ENCODE data around the gene TNFSF8. TPM values are rescaled to one million over a fixed set of nuclear protein-coding genes. Genes with fewer than 3 reads are reported as not detected.

The TNFSF8 gene
- total and polyA plus RNA-seq, 4 experiments from 2014 or later: 43.2 to 108 (median 64.5) TPM

DNA sequence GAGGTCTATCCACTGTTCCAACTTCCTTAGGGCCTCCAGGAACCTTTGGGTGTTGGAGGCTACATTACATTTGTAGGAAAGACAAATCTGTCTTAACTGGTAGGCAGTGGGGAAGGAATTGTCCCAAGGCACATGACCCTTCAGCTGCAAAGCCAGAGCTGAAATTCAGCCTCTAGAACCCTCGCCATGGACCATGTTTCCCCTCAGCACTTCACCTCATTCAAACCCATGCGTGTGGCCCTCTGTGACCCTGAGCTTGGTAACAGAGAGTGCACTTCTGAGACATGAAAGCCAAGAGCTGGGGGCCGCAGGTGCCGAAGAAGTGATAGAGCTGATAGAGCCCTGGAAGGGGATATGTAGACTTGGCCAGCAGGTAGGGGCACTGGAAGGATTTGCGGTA lies 17.2 kb downstream of the TNFSF8 start:
- Mint-ChIP-seq H3K4me3 (no peak overlapping the region), H3K4me1 (peaks cover 71 to 99% (median 90%) of the 10 kb centered on the region in 4 donors), H3K9me3 (no peaks in the 10 kb centered on the region), H3K27ac (peak overlapping the region in 6 of 7 donors; percentile 20 to 91 (median 80)), H3K27me3 (no peaks in the 10 kb centered on the region), H3K36me3 (peaks cover 62 to 92% of the 10 kb centered on the region in 2 donors)
- Histone ChIP-seq H3K4me3 (ENCODE audit: low read length in 2 of 2) (no peak overlapping the region), H3K36me3 (ENCODE audit: insufficient read depth, low read length) (peaks cover 27% of the 10 kb centered on the region), H3K27ac (ENCODE audit: low read depth, low read length) (no peak overlapping the region), H3K9me3 (ENCODE audit: control insufficient read depth in 1 of 2, low read length in 2 of 2) (no peaks in the 10 kb centered on the region), H3K4me1 (ENCODE audit: insufficient read depth, low read length) (peaks cover 79% of the 10 kb centered on the region), H3K27me3 (ENCODE audit: insufficient read depth, low read length) (no peaks in the 10 kb centered on the region)
- DNase-seq: no peak
- ChIA-PET CTCF (ENCODE audit: partially characterized antibody) (interaction anchor here (1.1 to 6.3 kb wide), 9 partner anchors 9 to 232 kb away, joined by 3 to 66 read pairs (median 5); no protein-coding TSS in a partner anchor), POLR2A (ENCODE audit: partially characterized antibody) (interaction anchor here (0.8 to 10.9 kb wide), 6 partner anchors 10 to 43 kb away, joined by 3 to 150 read pairs (median 4); partner anchors contain the start of gene TNFSF8)
- intact Hi-C loops (cut with micrococcal nuclease): no loop called here

DNA sequence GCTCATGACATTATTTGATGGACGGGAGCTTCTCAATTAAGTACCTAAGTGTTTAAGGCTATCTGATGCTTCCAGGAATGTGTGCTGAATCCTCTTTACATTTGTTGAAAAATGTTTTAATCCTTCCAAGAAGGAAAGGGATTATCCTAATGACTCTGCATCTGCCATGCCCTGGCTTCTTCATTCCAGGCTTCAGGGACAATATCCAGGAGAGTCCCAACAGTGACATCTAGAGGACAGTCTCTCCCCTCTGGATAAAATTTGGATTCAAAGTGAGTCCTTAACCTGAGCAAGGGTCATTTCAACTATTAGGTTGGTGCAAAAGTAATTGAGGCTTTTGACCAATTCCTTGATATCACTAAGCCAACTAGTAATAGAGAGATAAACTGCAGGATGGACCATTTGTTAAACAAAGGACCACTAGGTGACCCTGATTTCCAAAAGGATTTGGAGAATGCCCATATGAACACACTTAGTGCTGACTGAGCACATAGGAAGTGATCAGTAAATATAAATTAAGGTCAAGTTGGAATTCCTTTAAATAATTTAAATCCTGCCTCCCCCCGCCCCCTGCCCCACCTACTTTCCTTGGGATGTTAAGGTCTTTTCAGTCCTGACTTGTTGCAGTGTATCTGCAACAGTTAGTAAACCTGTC lies 19.1 kb downstream of the TNFSF8 start:
- H3K27me3 ChIP-seq (ENCODE audit: insufficient read depth, low read length): no peaks in the 10 kb centered on the region
- no peaks in the 10 kb centered on the region for H3K9me3 ChIP-seq (ENCODE audit: control insufficient read depth in 1 of 2, low read length in 2 of 2)
- Mint-ChIP-seq H3K4me3 (no peak overlapping the region), H3K4me1 (peaks cover 78 to 99% (median 92%) of the 10 kb centered on the region in 4 donors), H3K27me3 (no peaks in the 10 kb centered on the region), H3K9me3 (no peaks in the 10 kb centered on the region), H3K27ac (peak overlapping the region in 5 of 7 donors; percentile 88 to 96 (median 91)), H3K36me3 (peaks cover 54 to 87% of the 10 kb centered on the region in 2 donors)
- H3K36me3 ChIP-seq (ENCODE audit: insufficient read depth, low read length): peaks cover 12% of the 10 kb centered on the region
- CTCF ChIA-PET (ENCODE audit: partially characterized antibody): interaction anchor here (0.7 to 8.7 kb wide), 10 partner anchors 11 to 230 kb away, joined by 3 to 363 read pairs (median 43); partner anchors contain the start of genes TEX48 and TNFSF8
- intact Hi-C loops (cut with micrococcal nuclease): loop anchor here (1.0 kb wide), 1 partner anchor 172 kb away; no protein-coding TSS in a partner anchor
- H3K4me3 ChIP-seq (ENCODE audit: low read length in 2 of 2): no peak overlapping the region
- DNase-seq: no peak
- POLR2A ChIA-PET (ENCODE audit: partially characterized antibody): interaction anchor here (1.0 to 5.5 kb wide), 5 partner anchors 9 to 176 kb away, joined by 3 to 122 read pairs (median 41); partner anchors contain the start of gene TNFSF8
- H3K4me1 ChIP-seq (ENCODE audit: insufficient read depth, low read length): peaks cover 92% of the 10 kb centered on the region
- H3K27ac ChIP-seq (ENCODE audit: low read depth, low read length): no peak overlapping the region

DNA sequence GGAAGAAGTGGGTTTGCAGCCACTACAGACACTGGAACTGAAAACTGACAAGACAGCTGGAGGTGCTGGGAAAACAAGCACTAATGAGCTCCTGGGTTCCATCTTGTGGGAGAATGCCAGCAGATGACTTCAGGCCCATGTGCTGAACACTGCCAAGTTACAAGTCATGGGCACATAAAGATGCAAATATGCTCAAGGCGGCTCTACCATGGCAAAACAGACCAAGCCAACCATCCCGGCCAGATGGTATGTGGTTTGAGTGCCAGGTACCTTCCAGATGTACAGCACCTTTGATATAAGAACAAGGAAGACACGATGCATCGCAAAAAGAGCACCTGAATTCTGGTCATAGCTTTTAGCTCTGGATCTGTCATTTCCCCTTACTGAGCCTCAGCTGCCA lies 19.9 kb downstream of the TNFSF8 start:
- H3K27ac Mint-ChIP-seq: peak overlapping the region in 6 of 7 donors; percentile 88 to 96 (median 90)
- DNase-seq: no peak
- Histone ChIP-seq H3K4me1 (ENCODE audit: insufficient read depth, low read length) (peaks cover 92% of the 10 kb centered on the region), H3K4me3 (ENCODE audit: low read length in 2 of 2) (no peak overlapping the region), H3K27ac (ENCODE audit: low read depth, low read length) (no peak overlapping the region), H3K9me3 (ENCODE audit: control insufficient read depth in 1 of 2, low read length in 2 of 2) (no peaks in the 10 kb centered on the region), H3K27me3 (ENCODE audit: insufficient read depth, low read length) (no peaks in the 10 kb centered on the region), H3K36me3 (ENCODE audit: insufficient read depth, low read length) (peaks cover 12% of the 10 kb centered on the region)
- H3K27me3 Mint-ChIP-seq: no peaks in the 10 kb centered on the region
- no peaks in the 10 kb centered on the region for H3K9me3 Mint-ChIP-seq
- peak overlapping the region in 3 of 8 donors; percentile 68 to 85 (median 83) for H3K4me3 Mint-ChIP-seq
- peaks cover 49 to 82% of the 10 kb centered on the region in 2 donors for H3K36me3 Mint-ChIP-seq
- H3K4me1 Mint-ChIP-seq: peaks cover 75 to 94% (median 87%) of the 10 kb centered on the region in 4 donors
- CTCF ChIA-PET (ENCODE audit: partially characterized antibody): interaction anchor here (0.7 to 8.7 kb wide), 13 partner anchors 11 to 229 kb away, joined by 3 to 363 read pairs (median 30); partner anchors contain the start of genes TEX48 and TNFSF8
- intact Hi-C loops (cut with micrococcal nuclease): no loop called here
- POLR2A ChIA-PET (ENCODE audit: partially characterized antibody): interaction anchor here (1.0 to 5.5 kb wide), 9 partner anchors 10 to 191 kb away, joined by 3 to 122 read pairs (median 8); partner anchors contain the start of gene TNFSF8

GRCh38 chr9:114909661-114910060 lies 20.7 kb downstream of the TNFSF8 start:
- Histone ChIP-seq H3K27me3 (ENCODE audit: insufficient read depth, low read length) (no peaks in the 10 kb centered on the region), H3K36me3 (ENCODE audit: insufficient read depth, low read length) (peaks cover 12% of the 10 kb centered on the region), H3K27ac (ENCODE audit: low read depth, low read length) (peak overlapping the region; percentile 44), H3K4me3 (ENCODE audit: low read length in 2 of 2) (no peak overlapping the region), H3K4me1 (ENCODE audit: insufficient read depth, low read length) (peaks cover 92% of the 10 kb centered on the region), H3K9me3 (ENCODE audit: control insufficient read depth in 1 of 2, low read length in 2 of 2) (no peaks in the 10 kb centered on the region)
- CTCF ChIA-PET (ENCODE audit: partially characterized antibody): interaction anchor here (0.6 to 8.7 kb wide), 16 partner anchors 11 to 228 kb away, joined by 3 to 363 read pairs (median 18); partner anchors contain the start of genes TEX48, TNFSF15 and TNFSF8
- Mint-ChIP-seq H3K9me3 (no peaks in the 10 kb centered on the region), H3K4me1 (peaks cover 69 to 86% (median 82%) of the 10 kb centered on the region in 4 donors), H3K27ac (peak overlapping the region in 6 of 7 donors; percentile 88 to 96 (median 90)), H3K4me3 (peak overlapping the region in 7 of 8 donors; percentile 57 to 85 (median 76)), H3K36me3 (peaks cover 41 to 82% of the 10 kb centered on the region in 2 donors), H3K27me3 (no peaks in the 10 kb centered on the region)
- intact Hi-C loops (cut with micrococcal nuclease): loop anchor here (10.0 kb wide), 1 partner anchor 515 kb away; no protein-coding TSS in a partner anchor
- POLR2A ChIA-PET (ENCODE audit: partially characterized antibody): interaction anchor here (0.9 to 5.5 kb wide), 14 partner anchors 11 to 229 kb away, joined by 3 to 122 read pairs (median 5); partner anchors contain the start of gene TNFSF8
- no peak for DNase-seq

GRCh38 chr9:114908805-114909448 lies 21.5 kb downstream of the TNFSF8 start:
- Mint-ChIP-seq H3K27ac (peak overlapping the region in 6 of 7 donors; percentile 88 to 96 (median 90)), H3K4me1 (peaks cover 69 to 80% (median 78%) of the 10 kb centered on the region in 4 donors), H3K36me3 (peaks cover 38 to 82% of the 10 kb centered on the region in 2 donors), H3K9me3 (no peaks in the 10 kb centered on the region), H3K27me3 (no peaks in the 10 kb centered on the region), H3K4me3 (peak overlapping the region; percentile 24 to 85 (median 76))
- CTCF ChIA-PET (ENCODE audit: partially characterized antibody): interaction anchor here (0.6 to 8.7 kb wide), 19 partner anchors 10 to 227 kb away, joined by 3 to 363 read pairs (median 6); partner anchors contain the start of genes TEX48, TNFSF15 and TNFSF8
- intact Hi-C loops (cut with micrococcal nuclease): loop anchor here (10.0 kb wide), 1 partner anchor 514 kb away; no protein-coding TSS in a partner anchor
- H3K9me3 ChIP-seq (ENCODE audit: control insufficient read depth in 1 of 2, low read length in 2 of 2): no peaks in the 10 kb centered on the region
- DNase-seq: peak in 1 of 5 donors; percentile 52
- H3K27me3 ChIP-seq (ENCODE audit: insufficient read depth, low read length): no peaks in the 10 kb centered on the region
- peak overlapping the region; percentile 3 to 18 for H3K4me3 ChIP-seq (ENCODE audit: low read length in 2 of 2)
- POLR2A ChIA-PET (ENCODE audit: partially characterized antibody): interaction anchor here (0.7 to 5.5 kb wide), 17 partner anchors 10 to 228 kb away, joined by 3 to 122 read pairs (median 5); partner anchors contain the start of gene TNFSF8
- H3K27ac ChIP-seq (ENCODE audit: low read depth, low read length): peak overlapping the region; percentile 44
- peaks cover 92% of the 10 kb centered on the region for H3K4me1 ChIP-seq (ENCODE audit: insufficient read depth, low read length)
- peaks cover 18% of the 10 kb centered on the region for H3K36me3 ChIP-seq (ENCODE audit: insufficient read depth, low read length)

DNA sequence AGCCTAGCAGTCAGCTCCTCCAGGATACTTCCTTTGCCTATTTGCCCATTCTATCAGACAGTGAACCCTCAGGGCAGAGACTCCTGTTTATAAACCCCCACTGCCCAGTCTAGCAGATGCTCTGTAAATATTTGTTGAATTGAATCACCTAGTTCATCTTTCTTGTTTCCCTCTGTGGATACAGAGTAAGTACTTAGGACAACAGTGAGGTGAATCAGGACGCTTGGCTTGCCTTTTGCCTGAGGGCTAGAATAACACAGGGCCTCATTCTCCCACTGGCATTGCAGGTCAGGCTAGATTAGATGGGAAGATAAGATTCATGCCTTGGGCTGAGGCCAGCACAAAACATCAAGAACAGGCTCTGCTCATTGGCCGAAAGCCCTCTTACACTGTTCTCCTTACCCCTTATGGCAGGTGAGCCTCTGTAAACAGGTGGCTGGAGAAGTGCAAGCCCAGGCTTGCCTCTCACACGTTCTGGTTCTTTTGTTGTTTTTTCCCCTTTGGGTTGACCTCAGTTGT lies 22.2 kb downstream of the TNFSF8 start:
- Histone ChIP-seq H3K4me1 (ENCODE audit: insufficient read depth, low read length) (peaks cover 95% of the 10 kb centered on the region), H3K27ac (ENCODE audit: low read depth, low read length) (peak overlapping the region; percentile 44), H3K4me3 (ENCODE audit: low read length in 2 of 2) (peak overlapping the region in 1 of 2 donors; percentile 18), H3K9me3 (ENCODE audit: control insufficient read depth in 1 of 2, low read length in 2 of 2) (no peaks in the 10 kb centered on the region), H3K27me3 (ENCODE audit: insufficient read depth, low read length) (no peaks in the 10 kb centered on the region), H3K36me3 (ENCODE audit: insufficient read depth, low read length) (peaks cover 18% of the 10 kb centered on the region)
- peaks cover 30 to 82% of the 10 kb centered on the region in 2 donors for H3K36me3 Mint-ChIP-seq
- H3K9me3 Mint-ChIP-seq: no peaks in the 10 kb centered on the region
- H3K27ac Mint-ChIP-seq: peak overlapping the region in 6 of 7 donors; percentile 88 to 96 (median 90)
- intact Hi-C loops (cut with micrococcal nuclease): loop anchor here (10.0 kb wide), 1 partner anchor 513 kb away; no protein-coding TSS in a partner anchor
- peaks cover 70 to 82% (median 72%) of the 10 kb centered on the region in 4 donors for H3K4me1 Mint-ChIP-seq
- DNase-seq: no peak
- ChIA-PET CTCF (ENCODE audit: partially characterized antibody) (interaction anchor here (0.6 to 8.7 kb wide), 17 partner anchors 9 to 246 kb away, joined by 3 to 363 read pairs (median 24); partner anchors contain the start of genes TEX48 and TNFSF8), POLR2A (ENCODE audit: partially characterized antibody) (interaction anchor here (0.7 to 5.5 kb wide), 14 partner anchors 9 to 535 kb away, joined by 3 to 122 read pairs (median 6); partner anchors contain the start of gene TNFSF8)
- H3K27me3 Mint-ChIP-seq: no peaks in the 10 kb centered on the region
- peak overlapping the region; percentile 24 to 85 (median 76) for H3K4me3 Mint-ChIP-seq

Data from CD4-positive, alpha-beta memory T cell (primary cell).